ENCODE data around the gene ANKIB1. TPM values are rescaled to one million over a fixed set of nuclear protein-coding genes. Genes with fewer than 3 reads are reported as not detected.

The ANKIB1 gene
- total RNA-seq, 1 donor from 2014 or later, result 33.2 TPM

DNA sequence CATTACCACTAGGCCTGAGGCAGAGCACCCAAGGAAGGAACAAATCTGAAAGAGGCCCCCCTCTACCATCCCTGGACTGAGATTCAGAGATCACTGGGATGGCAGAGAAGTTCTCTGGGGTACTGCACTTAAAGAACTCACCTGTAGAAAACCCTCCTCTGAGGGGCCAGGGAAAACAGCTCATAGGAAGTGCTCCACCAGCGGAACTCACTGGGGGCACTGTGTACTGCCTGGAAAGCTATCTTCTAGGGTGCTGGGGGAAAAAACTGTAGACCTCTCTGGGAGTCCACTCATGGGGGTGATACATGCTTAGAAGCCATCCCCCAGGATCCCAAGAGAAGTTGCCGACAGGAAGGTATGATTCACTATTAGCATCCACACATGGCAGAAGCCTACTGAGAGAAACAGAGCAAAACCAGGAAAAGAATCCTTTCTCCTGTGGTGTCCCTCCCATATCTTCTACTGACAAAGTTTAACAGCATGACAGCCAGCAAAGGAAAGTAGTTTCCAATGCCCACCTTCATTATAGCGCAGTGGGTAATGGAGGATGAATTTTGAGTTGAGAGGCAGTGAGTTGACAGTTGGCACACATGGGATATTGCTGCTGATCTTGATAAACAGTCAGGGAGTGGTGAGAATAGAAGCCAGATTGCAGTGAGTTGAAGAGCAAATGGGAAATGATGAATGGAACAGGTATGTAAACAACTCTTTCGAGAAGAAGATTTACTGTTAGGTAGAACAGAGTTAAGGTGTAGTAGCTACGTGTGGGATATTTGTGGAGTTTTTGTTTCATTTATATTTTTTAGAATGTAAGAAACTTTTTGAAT lies 20.9 kb downstream of the ANKIB1 start:
- no peak for DNase-seq (ENCODE audit: low read depth, low spot score)

DNA sequence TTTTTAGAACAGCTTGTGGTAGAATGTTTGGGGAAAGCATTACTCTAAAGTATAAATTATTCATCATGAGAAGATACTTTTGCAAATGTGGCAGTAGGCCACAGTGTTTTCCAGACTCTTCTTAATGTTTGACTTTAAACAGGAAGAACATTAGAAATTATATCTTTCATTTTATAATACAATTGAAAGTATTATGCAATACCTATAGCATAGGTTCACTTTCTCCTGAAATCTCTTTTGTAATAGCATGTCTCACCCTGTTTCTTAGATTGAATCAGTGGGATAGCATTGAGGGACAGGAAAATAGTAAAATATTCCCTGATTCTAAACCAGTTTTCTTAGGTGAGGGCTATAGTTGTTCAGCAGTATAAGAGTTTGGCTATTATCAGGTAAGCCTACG lies 23.1 kb downstream of the ANKIB1 start:
- DNase-seq (ENCODE audit: low read depth, low spot score), result no peak

DNA sequence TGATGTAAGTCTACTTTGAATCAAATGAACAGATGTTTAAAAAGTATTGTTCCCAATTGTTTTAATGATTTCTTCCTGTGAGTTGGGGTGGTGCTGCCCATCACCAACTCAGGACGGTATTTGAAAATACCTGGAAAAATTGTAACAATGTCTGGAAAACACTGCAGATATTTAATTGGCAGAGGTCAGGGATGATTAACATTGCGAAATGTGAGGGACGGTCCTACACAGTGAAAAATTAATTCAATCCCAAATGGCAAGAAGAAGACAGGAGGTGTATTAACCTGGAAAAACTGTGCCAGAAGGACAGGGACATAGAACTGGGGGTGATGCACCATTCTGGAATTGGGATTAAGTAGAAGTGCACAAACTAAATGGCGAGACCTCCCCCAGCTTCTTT lies 29.6 kb downstream of the ANKIB1 start:
- DNase-seq (ENCODE audit: low read depth, low spot score), result no peak

DNA sequence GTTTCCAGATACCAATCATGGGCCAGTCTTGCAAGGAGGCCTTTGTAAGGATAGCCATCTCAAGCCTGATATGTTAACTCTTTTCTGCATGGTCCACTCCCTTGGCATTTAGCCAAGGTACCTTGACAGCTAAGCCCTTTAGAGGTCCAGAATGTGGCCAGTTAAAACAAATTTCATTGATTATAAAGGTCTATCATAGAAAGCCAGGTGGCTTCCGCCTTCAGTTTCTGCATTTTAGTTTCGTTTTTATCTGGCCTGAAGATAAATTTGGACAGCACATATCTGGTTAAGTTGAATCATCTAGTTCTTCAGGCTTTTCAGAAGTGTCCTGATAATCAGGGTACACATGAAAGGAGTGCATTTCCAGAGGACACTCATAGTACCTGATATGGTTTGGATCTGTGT lies 30.7 kb downstream of the ANKIB1 start:
- no peak for DNase-seq (ENCODE audit: low read depth, low spot score)

DNA sequence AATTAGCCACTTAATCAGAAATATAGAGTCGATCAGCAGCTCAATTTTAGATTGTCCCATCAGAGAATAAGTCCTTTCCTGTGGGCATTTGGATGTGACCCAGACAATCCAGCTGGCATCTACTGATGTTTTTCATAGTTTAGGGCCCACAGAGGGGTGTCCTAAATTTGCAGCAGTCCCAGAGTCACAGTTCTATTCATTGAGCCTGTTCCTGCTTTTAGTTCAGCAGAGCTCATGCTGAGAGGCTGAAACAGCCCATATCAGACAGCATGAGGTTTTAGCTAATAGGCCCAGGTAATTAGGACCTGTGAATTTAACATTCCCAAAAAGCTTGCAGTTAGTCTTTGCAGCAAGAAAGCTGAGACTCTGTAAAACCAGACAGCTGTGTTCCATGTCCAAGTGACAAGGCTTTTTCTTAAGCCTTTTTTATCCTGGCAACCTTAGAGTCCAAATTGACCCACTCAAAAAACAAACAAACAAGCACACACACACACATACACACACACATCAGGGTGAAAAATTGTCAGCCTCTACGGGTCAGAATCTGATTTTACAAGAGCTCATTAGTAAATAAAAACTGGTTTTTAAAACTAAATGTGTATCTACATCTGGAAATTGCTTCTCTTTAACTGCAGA lies 33.7 kb downstream of the ANKIB1 start:
- DNase-seq (ENCODE audit: low read depth, low spot score), result no peak

DNA sequence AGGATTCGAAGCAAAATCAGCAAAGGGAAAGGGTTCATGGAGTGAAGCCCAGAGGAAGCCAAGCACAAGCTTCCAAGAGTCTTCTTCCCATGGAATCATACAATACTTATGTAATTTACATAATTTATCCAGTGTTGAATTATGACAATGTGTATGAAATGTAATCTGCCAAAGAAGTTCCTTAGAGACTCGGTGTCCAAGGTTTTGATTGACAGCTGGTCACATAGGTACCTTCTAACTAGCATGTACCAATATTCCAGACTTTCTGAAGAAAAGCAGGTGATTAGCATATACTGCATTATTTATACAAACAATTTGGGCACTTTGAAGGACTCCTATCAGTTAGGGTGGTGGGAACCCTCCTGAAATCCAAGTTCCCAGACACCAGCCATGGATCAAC lies 35.3 kb downstream of the ANKIB1 start:
- DNase-seq (ENCODE audit: low read depth, low spot score), result no peak

DNA sequence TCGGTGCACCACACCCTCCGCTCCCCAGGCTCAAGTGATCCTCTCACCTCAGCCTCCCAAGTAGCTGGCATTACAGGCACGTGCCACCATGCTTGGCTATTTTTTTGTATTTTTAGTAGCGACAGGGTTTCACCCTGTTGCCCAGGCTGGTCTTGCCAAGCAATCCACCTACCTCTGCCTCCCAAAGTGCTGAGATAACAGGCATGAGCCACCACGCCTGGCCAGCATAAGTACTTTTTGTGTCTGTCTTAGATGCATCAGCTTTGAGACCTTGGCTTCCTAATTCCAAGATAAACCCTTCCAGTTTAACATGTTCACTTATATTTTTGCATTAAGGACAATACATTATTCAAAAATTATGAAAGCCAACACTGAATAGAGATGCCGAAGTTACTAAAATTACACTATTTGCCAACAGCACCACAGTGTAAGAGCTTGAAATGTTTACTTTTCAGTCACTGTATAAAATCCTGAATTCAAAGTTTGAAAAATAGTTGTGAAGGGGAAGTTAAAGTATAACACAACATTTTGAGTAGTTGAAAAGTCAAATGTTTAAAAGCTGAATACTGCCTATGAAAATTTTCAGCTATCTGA lies 36.5 kb downstream of the ANKIB1 start:
- no peak for DNase-seq (ENCODE audit: low read depth, low spot score)

DNA sequence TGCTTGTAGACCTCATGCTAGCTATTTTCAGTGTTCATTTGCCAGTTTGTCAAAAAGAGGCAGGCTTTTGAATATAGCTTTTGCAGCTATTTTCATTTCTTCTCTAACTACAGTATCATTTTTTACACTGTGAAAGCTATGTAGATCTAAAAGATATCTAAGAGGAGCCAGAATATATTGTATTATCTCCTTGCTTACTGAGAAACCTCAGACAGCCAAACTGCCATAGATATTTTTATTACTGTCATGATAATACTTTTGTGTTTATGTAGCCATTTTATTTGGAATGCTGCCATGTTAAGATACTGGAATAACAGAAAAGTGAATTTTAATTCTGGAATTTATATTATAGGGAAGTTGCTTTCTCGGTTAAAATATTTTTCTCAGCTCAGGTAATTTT lies 37.2 kb downstream of the ANKIB1 start:
- no peak for DNase-seq (ENCODE audit: low read depth, low spot score)

DNA sequence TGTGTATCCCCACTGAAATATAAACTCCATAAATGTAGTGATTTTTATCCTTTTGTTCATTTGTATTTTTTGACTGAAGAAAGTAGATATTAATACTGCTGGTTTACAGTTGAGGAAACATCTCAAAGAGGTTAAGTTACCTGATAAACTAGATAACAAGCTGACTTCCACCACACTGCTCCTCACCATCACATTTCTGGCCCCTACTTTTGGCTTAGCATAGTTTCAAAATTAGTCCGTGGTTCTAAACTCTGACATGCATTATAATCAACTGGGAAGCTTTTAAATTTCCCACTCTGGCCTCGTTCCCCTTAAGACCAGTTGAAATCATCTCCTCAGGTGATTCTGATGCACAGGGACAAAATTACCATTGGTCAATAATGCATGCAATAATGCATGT lies 43.5 kb downstream of the ANKIB1 start:
- no peak for DNase-seq (ENCODE audit: low read depth, low spot score)

DNA sequence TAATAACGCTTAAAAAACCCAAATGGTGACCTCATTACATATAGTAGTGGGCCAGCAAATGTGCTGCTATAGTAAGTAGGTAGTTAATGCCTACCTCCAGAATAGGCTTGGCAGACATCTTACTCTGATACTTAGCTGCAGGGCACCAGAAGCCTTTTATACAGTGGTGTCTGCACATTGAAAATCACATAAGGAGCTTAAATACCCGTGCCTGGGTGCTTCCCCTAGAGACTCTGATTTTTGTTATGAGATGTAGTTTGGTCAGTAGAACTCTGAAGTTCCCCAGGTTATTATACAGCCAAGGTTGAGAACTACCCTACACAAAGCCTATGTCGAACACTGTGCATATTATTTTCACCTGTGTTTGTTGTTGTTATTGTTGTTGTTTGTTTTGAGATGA lies 47.2 kb downstream of the ANKIB1 start:
- DNase-seq (ENCODE audit: low read depth, low spot score), result no peak

DNA sequence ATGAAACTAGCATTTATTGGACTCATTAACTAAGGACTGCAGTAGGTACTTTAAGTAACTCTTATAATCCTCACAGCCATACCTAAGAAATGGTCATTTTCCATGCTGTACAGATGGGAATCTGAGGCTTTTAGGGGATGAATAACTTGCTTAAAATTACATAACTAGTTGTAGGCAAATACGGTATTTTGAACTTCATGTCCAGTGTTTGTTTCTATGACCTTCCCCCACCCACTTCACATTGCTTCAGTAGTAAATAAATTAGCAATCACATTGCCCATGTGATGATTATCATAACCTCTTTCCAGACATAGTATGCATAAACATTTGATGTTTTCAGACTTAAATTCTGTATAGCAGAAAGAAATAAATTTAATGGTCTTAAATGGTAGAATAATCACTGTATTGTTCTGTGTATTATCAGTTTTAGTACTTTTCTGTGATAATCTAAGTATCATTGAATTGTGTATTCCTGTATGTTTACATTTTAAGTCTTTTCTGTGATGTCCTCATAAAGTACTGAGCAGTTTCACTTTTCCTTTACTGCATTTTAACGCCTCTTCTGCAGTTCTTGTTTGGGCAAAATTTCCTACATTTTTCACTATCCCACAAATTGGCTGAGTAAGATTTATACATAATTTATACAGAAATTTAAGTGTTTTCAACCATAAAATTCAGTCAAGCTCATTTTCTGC lies 48.3 kb downstream of the ANKIB1 start:
- DNase-seq (ENCODE audit: low read depth, low spot score), result no peak

DNA sequence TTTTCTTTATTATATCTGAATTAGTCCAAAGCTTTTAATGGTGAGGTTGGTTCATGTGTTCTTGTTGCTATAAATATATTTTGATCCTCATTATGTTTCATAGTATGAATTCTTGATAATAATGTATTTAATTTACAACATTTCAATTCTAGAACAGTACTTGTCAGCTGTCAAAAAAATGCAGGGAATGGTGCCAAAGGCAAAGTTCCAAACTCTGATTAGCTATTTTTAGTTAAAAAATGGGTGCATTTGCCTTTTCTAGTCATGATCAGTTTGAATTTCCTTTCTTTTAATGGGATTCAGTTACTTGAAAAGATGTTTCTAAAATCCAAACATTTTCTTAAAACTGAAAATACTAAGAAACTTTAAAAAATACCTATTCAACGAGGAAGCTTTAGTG lies 49.6 kb downstream of the ANKIB1 start:
- no peak for DNase-seq (ENCODE audit: low read depth, low spot score)

DNA sequence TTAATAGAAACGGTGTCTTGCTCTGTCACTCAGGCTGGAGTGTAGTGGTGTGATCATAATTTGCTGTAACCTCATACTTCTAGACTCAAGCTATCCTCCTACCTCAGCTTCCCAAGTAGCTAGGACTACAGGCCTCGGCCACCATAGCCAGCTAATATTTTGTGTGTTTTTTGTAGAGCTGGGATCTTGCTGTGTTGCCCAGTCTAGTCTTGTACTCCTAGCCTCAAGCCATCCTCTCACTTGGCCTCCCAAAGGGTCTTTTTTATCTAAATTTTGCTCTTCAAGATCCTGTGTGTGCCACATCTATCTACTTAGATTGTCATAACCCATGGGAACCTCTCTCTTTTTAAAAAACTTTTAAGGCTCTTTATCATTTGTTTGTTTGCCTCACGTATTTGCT lies 50.5 kb downstream of the ANKIB1 start:
- no peak for DNase-seq (ENCODE audit: low read depth, low spot score)

DNA sequence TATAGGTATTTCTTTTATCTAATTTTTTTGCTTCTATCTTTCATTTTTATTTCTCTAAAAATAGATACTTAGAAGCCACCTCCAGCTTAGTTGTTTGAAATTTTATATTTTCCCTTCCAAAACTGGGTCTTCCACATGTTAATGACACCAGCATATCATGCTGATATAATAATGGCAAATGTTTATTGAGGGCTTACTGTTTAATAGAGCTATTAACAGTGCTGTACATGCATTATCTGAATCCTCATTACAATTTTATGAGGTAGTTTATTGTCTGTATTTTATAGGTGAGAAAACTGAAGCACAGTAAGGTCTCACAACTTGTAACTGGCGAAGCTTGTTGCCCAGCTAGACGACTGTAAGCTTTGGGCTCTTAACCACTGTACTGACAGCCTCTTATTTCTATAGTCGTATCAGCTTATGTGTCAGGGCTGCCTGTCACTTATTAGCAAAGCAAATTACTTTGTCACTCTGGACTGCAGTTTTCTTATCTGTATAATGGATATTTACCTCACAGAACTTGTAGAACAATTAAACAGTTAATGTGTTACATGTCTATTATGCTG lies 51.2 kb downstream of the ANKIB1 start:
- DNase-seq (ENCODE audit: low read depth, low spot score), result no peak

DNA sequence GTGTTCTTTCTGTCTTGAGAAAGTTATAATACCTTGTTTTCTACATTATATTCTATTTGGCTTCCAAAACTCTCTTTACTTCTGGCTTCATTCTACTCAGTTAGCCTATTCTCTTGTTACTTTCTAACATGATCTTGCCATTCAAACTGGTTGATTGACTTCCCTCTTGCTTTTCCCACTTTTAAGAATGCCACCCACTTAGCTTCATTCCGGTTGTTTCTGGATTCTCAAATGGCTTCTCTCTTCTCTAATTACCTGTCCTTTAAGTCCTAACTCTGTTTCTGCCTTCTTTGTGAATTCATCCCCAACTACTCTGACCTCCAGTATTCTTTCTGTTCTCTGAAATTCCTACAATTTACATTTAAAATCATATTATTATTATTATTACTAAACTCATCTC lies 52.0 kb downstream of the ANKIB1 start:
- DNase-seq (ENCODE audit: low read depth, low spot score), result no peak

DNA sequence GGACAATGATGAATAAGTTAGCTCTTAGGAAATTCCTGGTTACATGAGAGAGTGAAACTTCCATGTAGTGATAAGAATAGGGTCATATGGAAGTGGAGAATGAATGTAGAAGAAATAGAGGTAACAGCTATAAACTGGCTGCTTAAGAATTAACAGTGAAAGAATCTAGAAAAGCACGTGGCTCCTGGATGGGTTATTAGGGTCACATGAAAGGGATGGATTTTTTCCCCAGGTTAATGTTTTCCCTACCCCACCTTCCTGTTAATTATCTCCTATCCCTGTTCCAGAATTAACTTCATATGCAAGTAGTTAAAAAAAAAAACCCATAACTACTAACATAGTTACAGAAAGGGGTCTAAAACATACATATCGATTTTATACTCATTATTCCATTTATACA lies 58.0 kb downstream of the ANKIB1 start:
- DNase-seq (ENCODE audit: low read depth, low spot score), result no peak

DNA sequence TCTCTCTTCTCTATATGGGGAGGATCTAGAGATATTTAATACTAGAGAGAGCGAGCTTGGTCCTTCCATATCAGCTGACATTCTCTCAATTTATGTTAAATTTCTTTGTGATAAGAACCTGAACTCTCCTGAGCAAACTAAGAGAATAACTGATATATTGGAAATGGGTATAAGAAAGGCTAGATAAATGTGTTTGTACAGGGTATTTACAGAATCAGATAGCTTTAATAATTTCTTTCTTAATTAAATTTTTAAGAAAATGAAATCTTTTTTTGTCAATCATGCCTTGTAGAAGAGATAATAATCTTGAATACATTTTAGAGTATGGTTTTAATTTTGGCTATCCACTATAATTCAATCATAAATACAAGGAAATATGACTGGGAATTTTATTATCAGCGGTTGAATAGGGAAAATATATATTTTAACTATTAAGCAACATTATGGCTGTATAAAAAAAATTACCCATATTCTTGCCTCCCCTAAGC lies 58.7 kb downstream of the ANKIB1 start:
- DNase-seq (ENCODE audit: low read depth, low spot score), result no peak

DNA sequence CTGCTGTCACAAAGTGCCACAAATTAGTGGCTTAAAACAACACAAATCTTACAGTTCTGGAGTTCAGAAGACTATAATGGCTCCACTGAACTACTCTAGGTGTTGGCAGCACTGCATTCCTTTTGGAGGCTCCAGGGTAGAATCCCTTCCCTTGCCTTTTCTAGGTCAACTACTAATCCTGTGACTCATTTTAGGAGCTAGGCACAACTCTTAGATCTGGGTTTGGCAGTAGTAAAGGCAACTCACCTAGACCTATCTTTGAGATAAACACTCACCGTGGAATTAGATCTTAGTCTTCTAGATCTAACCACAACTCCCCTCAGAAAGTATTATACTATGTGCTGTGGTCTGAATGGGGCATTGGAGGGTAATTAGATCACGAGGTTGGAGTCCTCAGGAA lies 60.4 kb downstream of the ANKIB1 start:
- no peak for DNase-seq (ENCODE audit: low read depth, low spot score)

DNA sequence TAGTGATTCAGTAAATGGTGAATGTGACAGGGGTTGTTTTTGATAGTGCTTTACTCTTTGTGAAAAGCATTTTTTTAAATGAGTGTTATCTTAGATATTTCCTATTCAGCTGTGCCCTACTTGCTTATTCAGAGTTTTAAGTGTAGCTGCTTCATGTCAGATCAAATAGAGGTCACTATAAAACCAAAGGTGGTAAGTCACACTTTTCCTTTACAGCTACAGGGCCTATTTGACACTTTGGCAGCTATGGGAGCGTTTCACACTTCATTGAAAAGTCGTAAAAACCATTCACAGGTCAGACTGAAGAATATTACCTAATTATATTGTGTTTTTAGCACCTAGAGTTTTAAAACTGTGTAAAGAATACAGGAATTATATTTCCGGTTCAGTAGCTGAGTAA lies 67.3 kb downstream of the ANKIB1 start:
- DNase-seq (ENCODE audit: low read depth, low spot score), result no peak

DNA sequence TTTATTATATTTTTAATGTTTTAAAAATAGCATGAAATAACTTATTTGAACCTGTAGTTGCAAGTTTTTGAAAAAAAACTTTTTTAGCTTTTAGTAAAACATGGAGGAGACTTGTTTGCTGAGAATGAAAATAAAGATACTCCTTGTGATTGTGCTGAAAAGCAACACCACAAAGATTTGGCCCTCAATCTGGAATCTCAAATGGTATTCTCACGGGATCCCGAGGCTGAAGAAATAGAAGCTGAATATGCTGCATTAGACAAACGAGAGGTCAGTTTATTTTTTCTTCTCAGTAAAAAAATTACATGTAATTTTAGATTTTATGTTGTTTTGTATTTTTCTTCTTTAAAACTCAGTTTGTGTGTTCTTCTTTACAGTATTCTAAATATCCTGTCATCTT lies 73.5 kb downstream of the ANKIB1 start:
- no peak for DNase-seq (ENCODE audit: low read depth, low spot score)

DNA sequence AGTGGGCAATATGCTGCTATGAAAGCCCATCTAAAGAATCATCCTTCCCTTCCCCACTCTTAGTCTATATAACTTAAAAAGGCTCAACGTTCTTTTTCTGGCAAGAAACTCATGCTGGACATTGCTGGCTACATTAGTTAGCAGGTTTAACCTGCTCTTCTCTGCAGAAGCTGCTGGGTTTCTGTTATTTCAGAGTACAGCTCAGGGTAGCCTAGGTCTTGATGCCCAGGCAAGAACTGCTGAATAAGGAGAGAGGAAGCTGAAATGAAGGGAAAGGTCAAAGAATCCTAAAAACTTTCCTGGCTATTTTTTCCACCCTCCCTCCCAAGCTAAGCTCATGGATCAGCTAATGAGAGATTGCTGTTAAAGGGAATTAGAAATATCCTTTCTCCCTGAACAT lies 79.4 kb downstream of the ANKIB1 start:
- DNase-seq (ENCODE audit: low read depth, low spot score), result no peak

DNA sequence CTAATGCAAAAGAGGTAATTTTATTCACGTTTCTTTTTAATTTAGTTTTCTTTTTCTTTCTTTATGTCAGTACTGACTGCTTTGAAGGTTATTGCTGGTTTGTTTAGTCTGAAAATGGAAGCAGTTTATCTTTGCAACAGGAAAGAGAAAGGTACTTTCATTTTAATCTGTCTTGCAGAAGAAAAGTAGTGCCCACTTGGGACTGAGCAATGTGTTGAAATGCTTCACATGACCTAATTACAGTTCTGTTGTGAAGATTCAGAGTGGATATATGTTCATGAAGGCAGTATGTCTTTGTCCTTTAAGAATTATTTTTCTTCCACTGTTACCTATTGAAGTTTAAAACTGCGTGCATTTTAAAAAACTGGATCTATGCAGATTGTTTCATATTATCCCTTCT lies 80.1 kb downstream of the ANKIB1 start:
- no peak for DNase-seq (ENCODE audit: low read depth, low spot score)
